ENCODE data around the gene DTYMK.

DTYMK gene

DNA sequence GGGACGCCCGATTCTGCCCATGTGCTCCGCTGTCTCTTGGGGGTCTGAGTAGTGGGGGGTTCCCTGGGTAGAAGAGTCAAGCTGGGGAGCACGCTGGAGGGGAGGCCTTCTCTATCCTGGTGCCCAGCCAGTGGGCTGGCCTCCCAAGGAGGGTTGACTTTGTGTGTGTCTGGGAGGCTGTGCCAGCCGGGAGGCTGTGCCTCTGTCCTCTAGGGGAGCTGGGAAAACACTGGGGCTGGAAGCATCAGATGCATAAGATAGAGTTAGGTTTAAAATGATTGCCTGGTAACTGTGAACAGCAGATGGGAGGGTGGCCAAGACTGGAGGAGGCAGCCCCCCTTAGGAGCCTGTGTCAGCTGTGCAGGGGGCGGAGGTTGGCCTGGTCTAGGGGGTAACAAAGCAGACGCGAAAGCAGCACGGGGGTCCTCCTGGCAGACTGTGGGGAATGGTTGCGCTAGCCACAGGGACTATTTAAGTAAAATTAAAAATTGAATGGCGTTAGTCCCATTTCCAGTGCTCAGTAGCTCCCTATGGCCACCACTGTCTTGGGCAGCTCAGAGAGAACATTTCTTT lies 16.5 kb upstream of the DTYMK start:
- no peak for DNase-seq

DNA sequence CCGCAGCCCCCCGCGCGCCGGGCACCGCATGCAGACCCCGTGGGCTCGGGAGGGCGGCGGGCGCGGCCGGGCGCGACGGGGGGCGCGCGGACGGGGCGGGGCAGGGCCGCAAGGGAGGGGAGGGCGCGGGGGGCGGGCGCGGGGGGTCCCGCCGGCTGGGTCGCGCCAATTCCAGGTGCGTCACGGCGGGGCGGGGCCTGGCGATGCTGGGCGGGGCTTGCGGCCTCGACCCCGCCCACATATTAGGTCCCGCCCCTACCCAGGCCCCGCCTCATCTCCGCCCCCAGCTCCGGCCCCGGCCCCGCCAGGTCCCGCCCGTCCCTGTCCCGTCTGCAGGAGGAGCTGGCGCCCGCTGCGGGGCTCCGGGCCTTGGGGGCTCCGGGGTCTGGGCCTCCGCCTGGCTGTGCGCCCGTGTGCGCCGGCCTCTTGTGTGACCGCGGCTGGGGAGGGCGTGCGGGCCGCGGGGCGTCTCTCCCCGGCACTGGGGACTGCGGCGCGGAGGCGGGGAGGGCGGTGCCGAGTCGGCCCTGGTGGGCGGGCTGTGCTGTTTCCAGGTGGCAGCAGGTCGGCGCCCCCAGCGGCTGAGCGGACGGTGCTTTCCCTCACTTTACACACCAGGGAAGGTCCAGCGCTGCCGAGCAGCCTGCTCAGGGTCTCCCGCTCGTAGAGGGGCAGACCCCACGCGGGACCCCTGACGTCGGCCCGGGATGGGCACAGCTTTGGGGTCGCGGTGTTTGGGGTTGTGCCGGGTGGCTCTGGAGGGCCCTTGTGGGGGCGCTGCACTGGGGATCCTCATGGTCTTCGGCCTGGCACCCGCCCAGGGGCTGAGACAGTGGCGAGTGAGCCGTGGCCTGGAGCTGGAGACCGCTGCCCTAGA lies 15.8 kb upstream of the DTYMK start:
- peak; percentile 85 for DNase-seq

DNA sequence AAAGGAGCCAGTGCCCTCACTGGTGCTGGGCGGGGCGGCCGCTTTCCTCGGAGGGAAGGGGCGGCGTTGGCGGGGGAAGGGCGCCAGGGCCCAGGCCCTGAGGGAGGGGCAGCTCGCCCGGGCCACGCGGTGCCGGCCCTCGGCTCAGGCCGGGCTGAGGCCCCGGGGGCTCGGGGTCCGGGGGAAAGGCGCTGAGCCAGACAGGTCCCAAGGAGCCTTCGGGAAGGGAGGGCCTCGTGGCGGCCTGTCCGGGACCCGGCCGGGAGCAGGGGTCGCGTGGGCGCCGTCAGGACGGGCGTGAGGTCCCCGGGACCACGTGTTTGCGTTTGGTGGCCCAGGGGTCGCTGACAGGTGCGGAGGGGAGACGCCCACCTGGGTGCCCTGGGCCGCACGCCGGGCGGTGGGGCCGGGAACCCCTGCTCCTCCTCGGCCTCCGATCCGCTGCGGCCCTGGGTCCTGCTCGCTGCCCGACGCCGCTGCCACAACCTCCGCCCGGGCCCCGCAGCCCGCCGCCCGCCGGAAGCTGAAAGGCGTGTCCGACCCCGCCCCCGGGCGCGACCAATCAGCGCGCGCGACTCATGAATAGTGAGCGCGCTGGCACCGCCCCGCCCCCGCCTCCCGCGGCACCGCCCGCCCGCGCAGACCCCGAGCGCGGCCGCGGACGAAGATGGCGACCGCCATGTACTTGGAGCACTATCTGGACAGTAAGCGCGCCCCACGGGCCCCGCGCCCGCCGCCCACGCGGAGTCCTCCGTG lies 15.0 kb upstream of the DTYMK start, which contains the start of gene ING5:
ING5 (plus strand) TSS at position 641 of the 756 bp plus-strand sequence; CDS start at position 668, 27 bp downstream.
- peak; percentile 97 for DNase-seq

GRCh38 chr2:241701149-241701398 lies 14.5 kb upstream of the DTYMK start:
- no peak for DNase-seq

GRCh38 chr2:241695651-241696050 lies 9.0 kb upstream of the DTYMK start:
- DNase-seq, result no peak

GRCh38 chr2:241692448-241692847 lies 5.8 kb upstream of the DTYMK start:
- DNase-seq, result no peak

- no peak for DNase-seq
Observed at GRCh38 chr2:241690202-241690717, 3.6 kb upstream of the DTYMK start.

DNA sequence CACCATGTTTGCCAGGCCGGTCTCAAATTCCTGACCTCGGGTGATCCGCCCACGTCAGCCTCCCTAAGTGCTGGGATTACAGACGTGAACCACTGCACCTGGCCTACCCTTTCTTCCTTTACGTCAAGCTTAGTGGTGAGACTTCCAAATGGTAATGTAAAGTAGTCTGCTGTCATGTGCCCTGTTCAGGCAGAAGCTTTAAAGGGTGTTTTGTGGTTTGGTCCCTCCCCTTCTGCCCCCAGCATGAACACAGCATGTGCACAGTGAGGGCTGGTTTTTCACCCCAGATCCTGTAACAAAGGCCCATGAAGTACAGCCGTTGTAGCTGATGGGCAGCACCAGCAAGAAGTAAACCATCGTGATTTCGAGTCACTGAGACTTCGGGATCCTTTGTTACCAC lies 2.7 kb upstream of the DTYMK start:
- no peak for DNase-seq

DNA sequence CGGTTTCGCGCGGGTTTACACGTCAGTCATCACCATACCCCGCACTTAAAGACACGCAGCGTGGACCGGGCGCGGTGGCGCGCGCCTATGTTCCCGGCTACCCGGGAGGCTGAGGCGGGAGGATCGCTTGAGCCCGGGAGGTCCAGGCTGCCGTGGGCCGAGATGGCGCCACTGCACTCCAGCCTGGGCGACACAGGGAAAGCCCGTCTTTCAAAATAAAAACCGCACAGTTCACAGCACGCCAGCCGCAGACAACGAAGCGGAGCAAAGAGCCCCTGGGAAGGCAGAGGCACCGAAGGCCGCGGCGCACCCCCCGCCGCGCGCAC lies 328 bp downstream of the DTYMK start:
- no peak for DNase-seq

- DNase-seq, result no peak
Observed at GRCh38 chr2:241680827-241681599, 5.6 kb downstream of the DTYMK start.

- DNase-seq, result no peak
Observed at GRCh38 chr2:241680044-241680443, 6.6 kb downstream of the DTYMK start.

- DNase-seq, result no peak
Observed at GRCh38 chr2:241678784-241679540, 7.7 kb downstream of the DTYMK start.

DNA sequence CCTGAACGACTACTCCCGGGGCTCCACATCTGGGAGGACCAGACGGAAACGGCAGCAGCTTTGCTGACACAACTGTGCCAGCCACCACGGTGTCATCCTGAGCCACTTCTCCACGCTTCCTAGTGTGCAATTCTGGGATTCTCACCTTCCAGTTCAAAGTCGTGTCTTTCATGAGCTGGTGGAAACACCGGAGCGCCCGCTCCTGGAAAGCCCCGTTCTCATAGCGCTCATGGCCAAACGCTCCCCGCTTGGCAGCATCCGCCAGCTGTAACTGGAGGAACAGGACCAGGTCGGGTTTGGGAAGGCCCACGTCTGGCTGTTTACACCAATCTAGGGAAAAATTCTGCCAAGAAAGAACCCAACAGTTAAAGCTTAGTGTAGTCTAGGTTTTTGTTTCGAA lies 8.3 kb downstream of the DTYMK start:
- DNase-seq, result no peak

DNA sequence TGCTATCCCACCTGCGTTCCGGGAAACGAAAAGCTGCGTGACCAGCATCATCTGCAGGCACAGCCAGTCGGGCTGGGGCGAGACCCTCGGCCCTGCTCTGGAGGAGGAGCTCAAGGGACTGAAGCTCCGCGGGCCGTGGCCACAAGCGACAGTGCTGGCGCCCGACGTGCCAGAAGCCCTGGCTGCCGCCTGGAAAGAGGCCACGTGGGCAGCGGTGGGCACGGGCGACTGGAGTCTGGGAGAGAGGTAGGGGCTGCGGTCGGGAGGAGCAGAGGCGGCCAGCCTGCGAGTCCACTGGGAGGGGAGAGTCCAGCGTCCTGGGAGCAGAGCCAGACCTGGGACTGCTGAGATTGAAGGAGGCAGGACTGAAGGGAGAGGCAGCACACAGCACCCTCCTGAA lies 9.2 kb downstream of the DTYMK start:
- DNase-seq, result no peak

DNA sequence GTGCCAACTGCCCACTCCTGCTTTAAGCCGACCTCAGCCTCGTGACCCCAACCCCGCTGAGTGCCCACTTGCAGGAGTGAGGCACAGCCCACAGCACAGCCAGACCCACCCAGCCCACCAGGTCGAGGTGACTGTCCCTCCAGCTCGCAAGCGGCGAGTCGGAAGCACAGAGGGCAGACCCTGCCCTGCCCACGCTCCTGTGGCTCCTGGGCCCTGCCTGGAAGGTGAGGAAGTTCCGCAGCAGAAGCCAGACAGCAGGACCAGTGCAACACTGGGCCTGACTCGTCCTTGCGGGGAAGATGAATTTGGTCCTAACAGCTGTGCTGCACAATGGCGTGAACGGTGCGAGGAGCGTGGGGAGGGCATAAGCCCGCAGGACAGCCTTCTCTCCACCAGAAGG lies 9.9 kb downstream of the DTYMK start:
- no peak for DNase-seq

DNA sequence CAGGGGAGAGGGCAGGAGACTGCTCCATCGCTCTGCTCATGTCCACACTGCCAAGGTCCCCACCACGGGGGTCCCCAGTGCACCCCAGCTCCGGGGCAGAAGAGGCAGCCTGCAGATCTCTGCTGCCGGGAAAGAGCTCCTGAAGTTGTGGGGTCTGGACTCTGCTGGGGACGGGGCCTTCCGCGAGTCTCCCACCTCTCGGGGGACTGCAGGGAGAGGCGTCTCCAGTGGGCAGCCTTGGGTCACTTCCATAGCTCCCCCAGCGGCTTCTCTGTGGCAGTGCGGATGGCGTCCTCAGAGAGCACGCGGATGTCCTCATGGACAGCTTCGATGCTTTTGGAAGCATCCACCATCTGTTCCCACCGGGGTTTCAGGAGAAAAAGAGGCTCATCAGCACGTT lies 10.7 kb downstream of the DTYMK start:
- DNase-seq, result no peak

DNA sequence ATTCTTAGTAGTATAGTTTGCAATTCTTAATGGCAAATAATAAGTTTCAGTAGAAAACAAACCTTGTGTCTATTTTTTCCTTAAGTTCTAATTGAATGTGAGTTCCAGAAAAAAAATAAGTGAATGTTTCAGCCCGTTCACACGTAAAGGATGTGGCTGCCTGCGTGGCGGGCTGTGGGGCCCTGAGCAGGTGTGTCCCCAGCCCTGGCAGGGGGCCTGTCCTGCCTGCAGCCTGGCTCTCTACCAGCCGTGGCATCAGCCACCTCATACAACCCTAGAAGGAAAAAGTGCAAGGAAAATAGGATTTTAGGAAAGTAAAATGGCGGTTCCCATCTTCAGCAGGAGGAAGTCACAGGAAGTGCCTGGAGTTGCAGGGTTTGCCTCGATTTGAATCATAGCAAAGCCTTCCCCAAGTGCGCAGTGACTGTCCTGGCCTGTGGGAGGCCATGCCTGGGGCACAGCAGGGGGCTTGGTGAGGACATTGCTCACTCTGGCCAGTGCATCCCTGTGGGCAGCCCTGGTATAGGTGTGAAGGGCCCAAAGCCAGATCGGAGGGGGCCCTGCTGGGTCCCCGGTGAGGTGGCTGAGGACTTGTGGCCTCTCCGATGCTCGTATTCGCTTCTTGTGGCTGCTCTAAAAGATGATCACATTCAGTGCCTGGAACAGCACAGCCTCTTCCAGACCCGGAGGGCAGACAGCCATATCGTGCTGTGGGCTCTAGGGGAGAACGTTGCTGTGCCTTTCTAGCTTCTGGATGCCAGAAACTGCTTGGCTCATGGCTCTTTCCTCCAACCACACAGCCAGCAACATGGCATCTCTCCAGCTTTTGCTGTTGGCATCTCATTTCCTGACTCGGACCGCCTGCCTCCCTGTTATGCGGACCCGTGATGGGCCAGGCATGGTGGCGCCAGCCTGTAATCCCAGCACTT lies 12.6 kb downstream of the DTYMK start:
- no peak for DNase-seq

DNA sequence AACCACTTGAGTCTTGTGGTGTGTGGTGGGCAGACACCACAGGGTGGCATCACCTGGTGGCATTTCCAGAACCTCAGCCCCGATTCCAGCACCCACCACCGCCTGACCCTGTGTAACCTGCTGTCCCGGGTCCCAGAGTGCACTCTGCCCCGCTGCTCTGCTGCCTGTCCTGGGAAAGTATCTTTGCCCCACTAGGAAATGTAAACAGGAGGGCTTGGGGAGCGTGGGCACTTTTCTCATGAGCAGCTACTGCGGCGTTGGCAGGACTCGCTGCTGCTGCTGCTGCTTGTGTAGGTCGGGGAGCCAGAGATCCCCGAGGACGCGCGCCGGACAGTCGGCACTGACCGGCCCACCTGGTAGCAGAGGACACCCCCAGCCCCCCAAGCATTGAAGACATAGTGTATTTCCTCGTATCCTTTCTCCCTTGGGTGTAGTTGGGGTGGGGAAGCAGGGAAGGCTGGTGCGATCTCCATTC lies 13.4 kb downstream of the DTYMK start:
- no peak for DNase-seq

DNA sequence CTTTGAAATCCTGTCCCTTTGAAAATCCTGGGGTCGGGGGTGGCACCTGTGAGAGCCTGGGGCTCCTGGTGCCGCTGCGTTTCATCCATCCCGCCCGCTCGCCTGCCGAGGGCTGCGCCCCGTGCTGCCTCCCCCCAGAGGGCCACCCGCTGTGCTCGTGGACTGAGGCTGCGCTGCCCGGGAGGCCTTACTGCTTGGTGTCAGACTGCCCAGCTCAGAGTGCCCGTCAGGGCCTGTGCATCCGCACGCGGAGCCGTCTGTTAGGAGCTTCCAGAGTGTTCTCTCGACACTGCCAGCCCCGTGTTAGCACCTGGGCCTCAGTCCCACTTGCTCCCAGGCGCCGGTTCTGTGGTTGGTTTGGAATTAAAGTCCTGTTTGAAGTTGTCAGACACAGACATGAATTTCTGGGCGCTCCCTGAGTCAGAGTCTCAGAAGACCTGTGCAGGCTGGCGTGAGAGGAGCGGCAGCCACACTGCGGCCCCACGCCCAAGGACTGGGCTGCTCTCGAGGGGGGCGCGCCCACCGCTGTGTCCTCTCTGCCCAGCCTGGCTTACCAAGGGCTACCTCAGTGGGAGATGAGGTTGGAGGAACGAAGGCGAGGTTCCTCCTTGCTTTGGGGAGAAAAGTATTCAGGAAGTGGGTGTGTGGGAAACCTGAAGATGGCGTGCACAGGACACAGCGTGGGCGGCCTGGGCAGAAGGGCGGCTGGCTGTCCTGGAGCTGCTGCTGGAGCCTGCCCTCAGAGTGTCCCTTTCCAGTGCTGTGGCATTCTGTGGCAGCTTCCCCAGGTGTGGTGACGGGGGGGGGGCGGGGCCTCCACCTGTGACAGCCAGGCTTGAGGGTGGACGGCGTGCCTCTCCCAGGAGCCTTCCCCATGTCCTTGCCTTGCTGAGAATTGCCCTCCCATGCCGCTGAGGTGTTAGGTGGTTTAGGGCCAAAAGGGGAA lies 14.1 kb downstream of the DTYMK start:
- DNase-seq, result no peak
